DND-41 (cell line): Measurements from ENCODE around the gene AMIGO2.

Source experiments
- EZH2 ChIP-seq: IDR thresholded peaks from 3 replicates; pipeline ENCODE4 v1.6.1; 2012; ENCODE audit warnings: borderline replicate concordance, low read depth, mild to moderate bottlenecking, moderate library complexity, low read length, inconsistent platforms; ENCODE audit not compliant: severe bottlenecking
- TF ChIP-seq, protein P1 (sequence below): IDR thresholded peaks from 2 replicates; pipeline ENCODE4 v1.5.1; 2012; ENCODE audit warnings: borderline replicate concordance, low read length, moderate library complexity, mild to moderate bottlenecking; ENCODE audit not compliant: poor library complexity, severe bottlenecking; ENCODE audit errors: extremely low read depth

DNA sequence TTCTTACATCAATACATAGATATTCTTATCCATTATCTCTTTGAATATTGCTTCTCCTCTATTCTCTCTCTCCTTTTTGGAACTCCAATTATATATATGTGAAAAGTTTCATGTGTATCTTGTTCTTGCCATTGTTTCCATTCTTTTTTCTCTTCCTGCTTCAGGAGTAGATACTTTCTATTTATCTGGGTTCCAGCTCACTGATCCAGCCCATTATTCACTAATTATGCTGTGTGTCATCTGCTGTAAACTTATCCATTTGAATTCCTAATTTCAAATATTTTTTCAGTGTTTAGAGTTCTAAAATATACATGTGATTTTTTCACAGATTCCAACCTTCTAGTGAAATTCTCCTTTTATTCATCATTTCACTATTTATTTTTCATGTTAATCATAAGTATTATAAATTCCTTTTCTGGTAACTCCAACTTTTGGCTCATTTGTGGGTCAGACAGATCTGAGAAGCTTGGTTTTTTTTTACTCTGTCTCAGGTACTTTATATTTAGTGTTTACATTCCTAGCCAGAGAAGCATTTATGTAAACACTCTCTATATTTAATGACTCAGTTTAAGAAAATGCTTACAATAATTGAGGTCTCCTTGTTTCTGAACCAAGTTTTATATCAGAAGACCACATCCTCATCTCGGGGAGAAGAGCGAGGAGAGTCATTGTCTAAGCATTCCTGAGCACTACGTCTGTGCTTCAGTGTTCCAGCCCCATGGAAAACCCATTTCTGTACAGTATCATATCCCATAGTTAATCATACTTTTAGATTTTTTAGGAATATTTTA is 15.9 kb upstream of the AMIGO2 start:
- TF ChIP-seq EZH2 = no peak
- TF ChIP-seq, protein P1, sequence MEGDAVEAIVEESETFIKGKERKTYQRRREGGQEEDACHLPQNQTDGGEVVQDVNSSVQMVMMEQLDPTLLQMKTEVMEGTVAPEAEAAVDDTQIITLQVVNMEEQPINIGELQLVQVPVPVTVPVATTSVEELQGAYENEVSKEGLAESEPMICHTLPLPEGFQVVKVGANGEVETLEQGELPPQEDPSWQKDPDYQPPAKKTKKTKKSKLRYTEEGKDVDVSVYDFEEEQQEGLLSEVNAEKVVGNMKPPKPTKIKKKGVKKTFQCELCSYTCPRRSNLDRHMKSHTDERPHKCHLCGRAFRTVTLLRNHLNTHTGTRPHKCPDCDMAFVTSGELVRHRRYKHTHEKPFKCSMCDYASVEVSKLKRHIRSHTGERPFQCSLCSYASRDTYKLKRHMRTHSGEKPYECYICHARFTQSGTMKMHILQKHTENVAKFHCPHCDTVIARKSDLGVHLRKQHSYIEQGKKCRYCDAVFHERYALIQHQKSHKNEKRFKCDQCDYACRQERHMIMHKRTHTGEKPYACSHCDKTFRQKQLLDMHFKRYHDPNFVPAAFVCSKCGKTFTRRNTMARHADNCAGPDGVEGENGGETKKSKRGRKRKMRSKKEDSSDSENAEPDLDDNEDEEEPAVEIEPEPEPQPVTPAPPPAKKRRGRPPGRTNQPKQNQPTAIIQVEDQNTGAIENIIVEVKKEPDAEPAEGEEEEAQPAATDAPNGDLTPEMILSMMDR = no peak
